K562 (cell line): ENCODE results near the gene PRDM16. TPM values are rescaled to one million over a fixed set of nuclear protein-coding genes. Genes with fewer than 3 reads are reported as not detected.

Experiments used
- ATAC-seq: fragments of 200-7000 bp; cut with Tn5 transposase; 3 replicates; pipeline ENCODE4 v1.9.1; 2020; ENCODE audit warnings: moderate library complexity
- BruUV-seq: library from RNA; stranded (reverse); fragments of 400-500 nt; replicated peaks from 2 replicates; lab custom pipeline; 2021; lab: Mats Ljungman, UMichigan
- CTCF ChIA-PET: fragments of 300-600 bp; formaldehyde crosslinking; extraction: SDS; loops from one replicate; lab custom pipeline; 2021; ENCODE audit warnings: low intra/inter-chr PET ratio; lab: Yijun Ruan, JAX
- POLR2A ChIA-PET: fragments of 300-600, 350-650 bp; sonication (Branson Sonifier 250); formaldehyde crosslinking; extraction: SDS; loops from one replicate; lab custom pipeline; 2021; ENCODE audit warnings: antibody characterized with exemption, inconsistent platforms; lab: Yijun Ruan, JAX
- DNase-seq, 4 experiments: peaks; one replicate each; pipeline versions ENCODE4 v3.0.0 to v3.0.0-alpha.2; 2011 to 2018; ENCODE audit warnings: low spot score in 3 of 4, mixed read lengths in 3 of 4; ENCODE audit errors: extremely low read depth in 1 of 4
- FAIRE-seq: peaks from 2 replicates; lab custom pipeline; 2011; peaks lifted over from hg19 to GRCh38; lab: Jason Lieb, UNC
- H2AFZ ChIP-seq: 2 replicates; pipeline ENCODE4 v1.6.0; 2011; ENCODE audit warnings: low read depth, low read length, control low read depth, inconsistent platforms
- H3K27ac ChIP-seq: fragments of 200-600 bp; 3 replicates; pipeline ENCODE4 v1.8.0; 2011; ENCODE audit warnings: low read depth, mild to moderate bottlenecking, control low read depth, inconsistent platforms, low read length, moderate library complexity, mixed read lengths; ENCODE audit errors: extremely low read depth
- H3K27me3 ChIP-seq, 2 experiments: fragments of 300-600 bp in 1 of 2; 2 replicates in 1 of 2; 3 replicates in 1 of 2; pipeline versions ENCODE4 v1.6.0 to v1.8.0; 2011; ENCODE audit warnings: inconsistent platforms in 2 of 2, low read length in 2 of 2, mild to moderate bottlenecking in 1 of 2, mixed read lengths in 1 of 2, moderate library complexity in 1 of 2; ENCODE audit not compliant: control insufficient read depth in 2 of 2, insufficient read depth in 2 of 2
- H3K36me3 ChIP-seq: fragments of 300-600 bp; 3 replicates; pipeline ENCODE4 v1.8.0; 2011; ENCODE audit warnings: mild to moderate bottlenecking, low read length, inconsistent platforms; ENCODE audit not compliant: control insufficient read depth, insufficient read depth
- H3K4me1 ChIP-seq, 2 experiments: fragments of 200-600 bp in 1 of 2; replicated peaks in 1 of 2; 2 replicates in 1 of 2; 3 replicates in 1 of 2; pipeline versions ENCODE4 v1.5.1 to v1.8.0; 2011; ENCODE audit warnings: inconsistent platforms in 2 of 2, low read length in 2 of 2, mild to moderate bottlenecking in 1 of 2, mixed read lengths in 1 of 2, moderate library complexity in 1 of 2; ENCODE audit not compliant: control insufficient read depth in 2 of 2, insufficient read depth in 2 of 2
- H3K4me2 ChIP-seq: 2 replicates; pipeline ENCODE4 v1.6.1; 2011; ENCODE audit warnings: low read length, control low read depth, inconsistent platforms, mixed read lengths; ENCODE audit not compliant: insufficient read depth
- H3K4me3 ChIP-seq: fragments of 200-600 bp; sonication (generic), shearing (Covaris generic); 2 replicates; pipeline ENCODE4 v1.5.1; 2016; ENCODE audit warnings: control low read depth, inconsistent platforms
- H3K79me2 ChIP-seq: fragments of 200-600 bp; 3 replicates; pipeline ENCODE4 v1.8.0; 2011; ENCODE audit warnings: low read length, inconsistent platforms; ENCODE audit not compliant: control insufficient read depth, insufficient read depth
- H3K9ac ChIP-seq, 2 experiments: 2 replicates each; pipeline versions ENCODE4 v1.6.0 to v1.6.1; 2011; ENCODE audit warnings: low read depth in 2 of 2, low read length in 2 of 2, control low read depth in 1 of 2, inconsistent platforms in 1 of 2, mild to moderate bottlenecking in 1 of 2, mixed read lengths in 1 of 2; ENCODE audit not compliant: insufficient read depth in 1 of 2
- H3K9me1 ChIP-seq: one replicate; pipeline ENCODE4 v1.6.0; 2011; ENCODE audit warnings: inconsistent platforms, mild to moderate bottlenecking, low read length, moderate library complexity; ENCODE audit not compliant: control insufficient read depth, insufficient read depth
- H3K9me3 ChIP-seq: replicated peaks from 2 replicates; pipeline ENCODE4 v1.5.1; 2011; ENCODE audit warnings: low read depth, low read length, inconsistent platforms; ENCODE audit not compliant: control insufficient read depth, insufficient read depth
- H4K20me1 ChIP-seq: replicated peaks from 2 replicates; pipeline ENCODE4 v1.6.1; 2011; ENCODE audit warnings: low read length, inconsistent platforms, mixed read lengths; ENCODE audit not compliant: control insufficient read depth, insufficient read depth
- BRD9 ChIP-seq: fragments of 450-650 bp; IDR thresholded peaks from 2 replicates; pipeline ENCODE4 v1.6.1; 2018; ENCODE audit warnings: low read depth; ENCODE audit not compliant: partially characterized antibody
- WGBS: fragments of 100-300 bp; shearing (Covaris generic); methylation state at CpG from one replicate; pipeline ENCODE4 v1.1.6; 2016; ENCODE audit warnings: low coverage, mixed read lengths; ENCODE audit not compliant: insufficient coverage; ENCODE audit errors: missing lambda C conversion rate; 5-methylcytosine and 5-hydroxymethylcytosine counted together
- in situ Hi-C: fragments of 300-500 bp; cut with MboI; formaldehyde crosslinking; loops from 4 replicates; pipeline ENCODE4 v1.15.0; 2018; ENCODE audit warnings: inconsistent platforms, mixed read lengths
- intact Hi-C: fragments of 100-400 bp; cut with micrococcal nuclease; formaldehyde crosslinking; loops from 2 replicates; pipeline ENCODE4 v1.14.2; 2022
- polyA plus RNA-seq, 8 experiments: library from polyadenylated mRNA; depleted of rRNA in 4 of 8; stranded (reverse) in 5 of 8; unstranded in 3 of 8; fragments of >200 nt; fragmentation: Nextera tagmentation in 2 of 8; fragmentation: Illumina TruSeq in 1 of 8; extraction: Ambion mirVana in 2 of 8; extraction: Trizol in 1 of 8; gene quantifications; 2 replicates each; pipeline versions ENCODE4 v1.2.1 to v1.2.3, GENCODE V29; 2011 to 2014; ENCODE audit warnings: inconsistent platforms in 1 of 8, missing spikeins in 1 of 8
- total RNA-seq, 7 experiments: library from RNA; depleted of rRNA in 6 of 7; stranded (reverse); fragments of >200 nt in 6 of 7; fragmentation: Illumina TruSeq in 2 of 7; extraction: Trizol in 2 of 7; gene quantifications; 2 replicates each; pipeline versions ENCODE4 v1.2.1 to v1.2.3, GENCODE V29; 2011 to 2021; ENCODE audit warnings: low replicate concordance in 1 of 7
- TF ChIP-seq, protein P1 (sequence below): fragments of 200-600 bp; sonication (generic); IDR thresholded peaks from one replicate; pipeline ENCODE4 v1.6.1; 2012; ENCODE audit warnings: mild to moderate bottlenecking, low read depth, low read length, inconsistent platforms
- TF ChIP-seq, protein P2 (sequence below): fragments of 250-450 bp; sonication (Bioruptor Pico); IDR thresholded peaks from 2 replicates; pipeline ENCODE4 v1.4.0; 2020; ENCODE audit warnings: mild to moderate bottlenecking
- TF ChIP-seq, protein P3 (sequence below): fragments of 450-650 bp; formaldehyde crosslinking; IDR thresholded peaks from 2 replicates; pipeline ENCODE4 v1.4.0; 2022; ENCODE audit warnings: missing genetic modification characterization

PRDM16 gene
- total and polyA plus RNA-seq, 9 of the 15 experiments (the other 6 are each of a cell fraction or from before 2014, with no cell fraction given): 0.10 to 0.27 TPM; not detected in 7

DNA sequence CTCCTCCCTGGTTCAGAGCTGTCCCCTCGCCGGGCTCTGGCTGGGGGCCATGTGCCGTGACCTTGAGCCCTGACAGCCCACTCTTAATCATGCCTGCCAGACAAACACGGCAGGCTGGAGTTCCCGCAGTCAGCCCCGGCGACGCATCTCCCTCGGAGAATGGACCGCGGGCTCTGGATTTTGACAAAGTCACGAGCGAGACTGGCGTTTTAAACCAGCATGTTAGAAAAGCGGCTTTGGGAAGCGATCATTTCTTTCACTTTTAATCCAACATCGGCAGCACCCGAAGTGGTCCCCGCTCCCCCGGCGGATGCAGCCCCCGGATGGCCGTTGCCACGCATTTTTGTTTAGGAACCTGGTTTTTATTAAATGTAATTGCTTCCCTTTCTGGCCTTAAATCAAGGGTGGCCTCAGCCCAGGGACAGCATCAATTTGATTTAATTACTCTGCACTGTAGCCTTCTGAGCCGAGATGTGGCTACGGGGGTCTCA, 70.9 kb downstream of the PRDM16 start:
- H3K9me1 ChIP-seq: peaks cover 6% of the 10 kb centered on the region
- H4K20me1 ChIP-seq: peaks cover 26% of the 10 kb centered on the region; the same call in 1 of the 2 replicates
- ATAC-seq (no peak), DNase-seq (no peak), FAIRE-seq (no peak)
- POLR2A ChIA-PET: interaction anchor here (1.3 kb wide), 1 partner anchor 14 kb away, joined by 4 read pairs; no protein-coding TSS in a partner anchor
- no peaks in the 10 kb centered on the region for H3K36me3 ChIP-seq
- H3K27ac ChIP-seq: no peak overlapping the region
- 2% methylated on average over 26 of the region's 26 CpGs for WGBS
- H3K4me1 ChIP-seq: peaks cover 0 to 3% of the 10 kb centered on the region in 2 experiments; a peak in 2 of 5 replicates
- CTCF ChIA-PET: no interaction called here
- H3K9ac ChIP-seq: no peak overlapping the region; a peak in 1 of 4 replicates
- H2AFZ ChIP-seq: no peak overlapping the region
- BruUV-seq: no TSS peak
- no peak overlapping the region for H3K4me2 ChIP-seq
- in situ Hi-C loops (no loop called here), intact Hi-C loops (no loop called here)
- H3K9me3 ChIP-seq: no peaks in the 10 kb centered on the region
- no peak overlapping the region for H3K4me3 ChIP-seq
- H3K27me3 ChIP-seq: peaks cover 59 to 91% of the 10 kb centered on the region in 2 experiments; a peak in 4 of 5 replicates
- H3K79me2 ChIP-seq: no peaks in the 10 kb centered on the region
- TF ChIP-seq BRD9: no peak
- TF ChIP-seq, protein P1, sequence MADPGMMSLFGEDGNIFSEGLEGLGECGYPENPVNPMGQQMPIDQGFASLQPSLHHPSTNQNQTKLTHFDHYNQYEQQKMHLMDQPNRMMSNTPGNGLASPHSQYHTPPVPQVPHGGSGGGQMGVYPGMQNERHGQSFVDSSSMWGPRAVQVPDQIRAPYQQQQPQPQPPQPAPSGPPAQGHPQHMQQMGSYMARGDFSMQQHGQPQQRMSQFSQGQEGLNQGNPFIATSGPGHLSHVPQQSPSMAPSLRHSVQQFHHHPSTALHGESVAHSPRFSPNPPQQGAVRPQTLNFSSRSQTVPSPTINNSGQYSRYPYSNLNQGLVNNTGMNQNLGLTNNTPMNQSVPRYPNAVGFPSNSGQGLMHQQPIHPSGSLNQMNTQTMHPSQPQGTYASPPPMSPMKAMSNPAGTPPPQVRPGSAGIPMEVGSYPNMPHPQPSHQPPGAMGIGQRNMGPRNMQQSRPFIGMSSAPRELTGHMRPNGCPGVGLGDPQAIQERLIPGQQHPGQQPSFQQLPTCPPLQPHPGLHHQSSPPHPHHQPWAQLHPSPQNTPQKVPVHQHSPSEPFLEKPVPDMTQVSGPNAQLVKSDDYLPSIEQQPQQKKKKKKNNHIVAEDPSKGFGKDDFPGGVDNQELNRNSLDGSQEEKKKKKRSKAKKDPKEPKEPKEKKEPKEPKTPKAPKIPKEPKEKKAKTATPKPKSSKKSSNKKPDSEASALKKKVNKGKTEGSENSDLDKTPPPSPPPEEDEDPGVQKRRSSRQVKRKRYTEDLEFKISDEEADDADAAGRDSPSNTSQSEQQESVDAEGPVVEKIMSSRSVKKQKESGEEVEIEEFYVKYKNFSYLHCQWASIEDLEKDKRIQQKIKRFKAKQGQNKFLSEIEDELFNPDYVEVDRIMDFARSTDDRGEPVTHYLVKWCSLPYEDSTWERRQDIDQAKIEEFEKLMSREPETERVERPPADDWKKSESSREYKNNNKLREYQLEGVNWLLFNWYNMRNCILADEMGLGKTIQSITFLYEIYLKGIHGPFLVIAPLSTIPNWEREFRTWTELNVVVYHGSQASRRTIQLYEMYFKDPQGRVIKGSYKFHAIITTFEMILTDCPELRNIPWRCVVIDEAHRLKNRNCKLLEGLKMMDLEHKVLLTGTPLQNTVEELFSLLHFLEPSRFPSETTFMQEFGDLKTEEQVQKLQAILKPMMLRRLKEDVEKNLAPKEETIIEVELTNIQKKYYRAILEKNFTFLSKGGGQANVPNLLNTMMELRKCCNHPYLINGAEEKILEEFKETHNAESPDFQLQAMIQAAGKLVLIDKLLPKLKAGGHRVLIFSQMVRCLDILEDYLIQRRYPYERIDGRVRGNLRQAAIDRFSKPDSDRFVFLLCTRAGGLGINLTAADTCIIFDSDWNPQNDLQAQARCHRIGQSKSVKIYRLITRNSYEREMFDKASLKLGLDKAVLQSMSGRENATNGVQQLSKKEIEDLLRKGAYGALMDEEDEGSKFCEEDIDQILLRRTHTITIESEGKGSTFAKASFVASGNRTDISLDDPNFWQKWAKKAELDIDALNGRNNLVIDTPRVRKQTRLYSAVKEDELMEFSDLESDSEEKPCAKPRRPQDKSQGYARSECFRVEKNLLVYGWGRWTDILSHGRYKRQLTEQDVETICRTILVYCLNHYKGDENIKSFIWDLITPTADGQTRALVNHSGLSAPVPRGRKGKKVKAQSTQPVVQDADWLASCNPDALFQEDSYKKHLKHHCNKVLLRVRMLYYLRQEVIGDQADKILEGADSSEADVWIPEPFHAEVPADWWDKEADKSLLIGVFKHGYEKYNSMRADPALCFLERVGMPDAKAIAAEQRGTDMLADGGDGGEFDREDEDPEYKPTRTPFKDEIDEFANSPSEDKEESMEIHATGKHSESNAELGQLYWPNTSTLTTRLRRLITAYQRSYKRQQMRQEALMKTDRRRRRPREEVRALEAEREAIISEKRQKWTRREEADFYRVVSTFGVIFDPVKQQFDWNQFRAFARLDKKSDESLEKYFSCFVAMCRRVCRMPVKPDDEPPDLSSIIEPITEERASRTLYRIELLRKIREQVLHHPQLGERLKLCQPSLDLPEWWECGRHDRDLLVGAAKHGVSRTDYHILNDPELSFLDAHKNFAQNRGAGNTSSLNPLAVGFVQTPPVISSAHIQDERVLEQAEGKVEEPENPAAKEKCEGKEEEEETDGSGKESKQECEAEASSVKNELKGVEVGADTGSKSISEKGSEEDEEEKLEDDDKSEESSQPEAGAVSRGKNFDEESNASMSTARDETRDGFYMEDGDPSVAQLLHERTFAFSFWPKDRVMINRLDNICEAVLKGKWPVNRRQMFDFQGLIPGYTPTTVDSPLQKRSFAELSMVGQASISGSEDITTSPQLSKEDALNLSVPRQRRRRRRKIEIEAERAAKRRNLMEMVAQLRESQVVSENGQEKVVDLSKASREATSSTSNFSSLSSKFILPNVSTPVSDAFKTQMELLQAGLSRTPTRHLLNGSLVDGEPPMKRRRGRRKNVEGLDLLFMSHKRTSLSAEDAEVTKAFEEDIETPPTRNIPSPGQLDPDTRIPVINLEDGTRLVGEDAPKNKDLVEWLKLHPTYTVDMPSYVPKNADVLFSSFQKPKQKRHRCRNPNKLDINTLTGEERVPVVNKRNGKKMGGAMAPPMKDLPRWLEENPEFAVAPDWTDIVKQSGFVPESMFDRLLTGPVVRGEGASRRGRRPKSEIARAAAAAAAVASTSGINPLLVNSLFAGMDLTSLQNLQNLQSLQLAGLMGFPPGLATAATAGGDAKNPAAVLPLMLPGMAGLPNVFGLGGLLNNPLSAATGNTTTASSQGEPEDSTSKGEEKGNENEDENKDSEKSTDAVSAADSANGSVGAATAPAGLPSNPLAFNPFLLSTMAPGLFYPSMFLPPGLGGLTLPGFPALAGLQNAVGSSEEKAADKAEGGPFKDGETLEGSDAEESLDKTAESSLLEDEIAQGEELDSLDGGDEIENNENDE: no peak
- TF ChIP-seq, protein P2, sequence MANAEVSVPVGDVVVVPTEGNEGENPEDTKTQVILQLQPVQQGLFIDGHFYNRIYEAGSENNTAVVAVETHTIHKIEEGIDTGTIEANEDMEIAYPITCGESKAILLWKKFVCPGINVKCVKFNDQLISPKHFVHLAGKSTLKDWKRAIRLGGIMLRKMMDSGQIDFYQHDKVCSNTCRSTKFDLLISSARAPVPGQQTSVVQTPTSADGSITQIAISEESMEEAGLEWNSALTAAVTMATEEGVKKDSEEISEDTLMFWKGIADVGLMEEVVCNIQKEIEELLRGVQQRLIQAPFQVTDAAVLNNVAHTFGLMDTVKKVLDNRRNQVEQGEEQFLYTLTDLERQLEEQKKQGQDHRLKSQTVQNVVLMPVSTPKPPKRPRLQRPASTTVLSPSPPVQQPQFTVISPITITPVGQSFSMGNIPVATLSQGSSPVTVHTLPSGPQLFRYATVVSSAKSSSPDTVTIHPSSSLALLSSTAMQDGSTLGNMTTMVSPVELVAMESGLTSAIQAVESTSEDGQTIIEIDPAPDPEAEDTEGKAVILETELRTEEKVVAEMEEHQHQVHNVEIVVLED (CRISPR knock-in tag): no peak
- TF ChIP-seq, protein P3, sequence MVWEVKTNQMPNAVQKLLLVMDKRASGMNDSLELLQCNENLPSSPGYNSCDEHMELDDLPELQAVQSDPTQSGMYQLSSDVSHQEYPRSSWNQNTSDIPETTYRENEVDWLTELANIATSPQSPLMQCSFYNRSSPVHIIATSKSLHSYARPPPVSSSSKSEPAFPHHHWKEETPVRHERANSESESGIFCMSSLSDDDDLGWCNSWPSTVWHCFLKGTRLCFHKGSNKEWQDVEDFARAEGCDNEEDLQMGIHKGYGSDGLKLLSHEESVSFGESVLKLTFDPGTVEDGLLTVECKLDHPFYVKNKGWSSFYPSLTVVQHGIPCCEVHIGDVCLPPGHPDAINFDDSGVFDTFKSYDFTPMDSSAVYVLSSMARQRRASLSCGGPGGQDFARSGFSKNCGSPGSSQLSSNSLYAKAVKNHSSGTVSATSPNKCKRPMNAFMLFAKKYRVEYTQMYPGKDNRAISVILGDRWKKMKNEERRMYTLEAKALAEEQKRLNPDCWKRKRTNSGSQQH: no peak
